IMR-90 (cell line): ENCODE results near the gene SLC66A1. TPM values are rescaled to one million over a fixed set of nuclear protein-coding genes. Genes with fewer than 3 reads are reported as not detected.

Experiments used
- ATAC-seq: fragments of 200-7000 bp; cut with Tn5 transposase; 2 replicates; pipeline ENCODE4 v1.9.1; 2020; ENCODE audit warnings: low read depth, mild to moderate bottlenecking, moderate library complexity
- BruUV-seq: library from RNA; stranded (reverse); fragments of 400-500 nt; replicated peaks from 2 replicates; lab custom pipeline; 2021; lab: Mats Ljungman, UMichigan
- CTCF ChIA-PET: fragments of 300-600 bp; formaldehyde crosslinking; extraction: SDS; loops from one replicate; lab custom pipeline; 2021; ENCODE audit warnings: antibody characterized with exemption; lab: Yijun Ruan, JAX
- POLR2A ChIA-PET: fragments of 300-600 bp; sonication (Branson Sonifier 250); formaldehyde crosslinking; loops from one replicate; lab custom pipeline; 2022; ENCODE audit warnings: antibody characterized with exemption; ENCODE audit not compliant: unreplicated experiment; lab: Charles Lee
- DNase-seq: peaks from one replicate; pipeline ENCODE4 v3.0.0; 2013
- H2AFZ ChIP-seq: replicated peaks from 2 replicates; pipeline ENCODE3; 2013; ENCODE audit warnings: low read length, mild to moderate bottlenecking; ENCODE audit not compliant: poor library complexity
- H2AK5ac ChIP-seq: 2 replicates; pipeline ENCODE4 v1.6.1; 2013; ENCODE audit warnings: low read depth, low read length, inconsistent platforms
- H2AK9ac ChIP-seq: replicated peaks from 2 replicates; pipeline ENCODE3; 2013; ENCODE audit warnings: mild to moderate bottlenecking, low read depth, low read length, moderate library complexity; ENCODE audit not compliant: poor library complexity
- H2BK120ac ChIP-seq: 2 replicates; pipeline ENCODE4 v1.6.1; 2013; ENCODE audit warnings: low read depth, low read length, inconsistent platforms
- H2BK15ac ChIP-seq: 3 replicates; pipeline ENCODE4 v1.6.1; 2013; ENCODE audit warnings: low read depth, low read length, inconsistent platforms
- H2BK20ac ChIP-seq: 2 replicates; pipeline ENCODE4 v1.6.1; 2013; ENCODE audit warnings: low read depth, mild to moderate bottlenecking, inconsistent platforms, low read length, moderate library complexity
- H2BK5ac ChIP-seq: 2 replicates; pipeline ENCODE4 v1.6.1; 2013; ENCODE audit warnings: mild to moderate bottlenecking, low read depth, low read length, inconsistent platforms; ENCODE audit not compliant: poor library complexity, severe bottlenecking
- H3K14ac ChIP-seq: replicated peaks from 2 replicates; pipeline ENCODE4 v1.6.1; 2013; ENCODE audit warnings: low read depth, low read length, inconsistent platforms
- H3K18ac ChIP-seq: 2 replicates; pipeline ENCODE4 v1.6.1; 2013; ENCODE audit warnings: low read depth, low read length, control low read depth
- H3K23ac ChIP-seq: 2 replicates; pipeline ENCODE4 v1.6.1; 2013; ENCODE audit warnings: low read depth, low read length, inconsistent platforms
- H3K27ac ChIP-seq: 2 replicates; pipeline ENCODE4 v1.5.1; 2013; ENCODE audit warnings: mild to moderate bottlenecking, control low read depth, low read length; ENCODE audit not compliant: insufficient read depth
- H3K27me3 ChIP-seq: 2 replicates; pipeline ENCODE4 v1.6.1; 2013; ENCODE audit warnings: low read length; ENCODE audit not compliant: control insufficient read depth, insufficient read depth
- H3K36me3 ChIP-seq: 2 replicates; pipeline ENCODE4 v1.6.1; 2013; ENCODE audit warnings: low read length, mixed read lengths; ENCODE audit not compliant: control insufficient read depth, insufficient read depth
- H3K4ac ChIP-seq: 2 replicates; pipeline ENCODE4 v1.6.1; 2013; ENCODE audit warnings: low read depth, low read length, inconsistent platforms
- H3K4me1 ChIP-seq: 2 replicates; pipeline ENCODE4 v1.6.1; 2013; ENCODE audit warnings: low read length, mixed read lengths; ENCODE audit not compliant: control insufficient read depth, insufficient read depth
- H3K4me2 ChIP-seq: 2 replicates; pipeline ENCODE4 v1.6.1; 2013; ENCODE audit warnings: low read depth, mild to moderate bottlenecking, control low read depth, low read length, moderate library complexity
- H3K4me3 ChIP-seq: 2 replicates; pipeline ENCODE4 v1.5.1; 2013; ENCODE audit warnings: low read depth, mild to moderate bottlenecking, control low read depth, low read length, moderate library complexity; ENCODE audit not compliant: insufficient read depth
- H3K56ac ChIP-seq: 2 replicates; pipeline ENCODE4 v1.6.1; 2013; ENCODE audit warnings: low read length, inconsistent platforms; ENCODE audit not compliant: insufficient read depth; ENCODE audit errors: extremely low read depth
- H3K79me1 ChIP-seq, 2 experiments: 2 replicates each; pipeline ENCODE4 v1.6.1; 2013; ENCODE audit warnings: low read length in 2 of 2, inconsistent platforms in 1 of 2, low read depth in 1 of 2
- H3K9ac ChIP-seq: 2 replicates; pipeline ENCODE4 v1.6.1; 2013; ENCODE audit warnings: low read depth, low read length, control low read depth
- H3K9me1 ChIP-seq: 2 replicates; pipeline ENCODE4 v1.6.1; 2013; ENCODE audit warnings: low read length, inconsistent platforms; ENCODE audit not compliant: insufficient read depth
- H3K9me3 ChIP-seq: 2 replicates; pipeline ENCODE4 v1.6.1; 2013; ENCODE audit warnings: low read length; ENCODE audit not compliant: control insufficient read depth, insufficient read depth
- H4K20me1 ChIP-seq: 2 replicates; pipeline ENCODE4 v1.6.1; 2013; ENCODE audit warnings: low read length, inconsistent platforms; ENCODE audit not compliant: insufficient read depth
- H4K5ac ChIP-seq: 2 replicates; pipeline ENCODE4 v1.6.1; 2013; ENCODE audit warnings: mild to moderate bottlenecking, low read depth, low read length, control low read depth
- H4K8ac ChIP-seq, 2 experiments: 2 replicates each; pipeline ENCODE4 v1.6.1; 2013; ENCODE audit warnings: low read depth in 2 of 2, low read length in 2 of 2, control low read depth in 1 of 2, inconsistent platforms in 1 of 2
- H4K91ac ChIP-seq: 2 replicates; pipeline ENCODE4 v1.6.1; 2013; ENCODE audit warnings: low read depth, low read length, inconsistent platforms; ENCODE audit not compliant: insufficient read depth
- BHLHE40 ChIP-seq: fragments of 150-350 bp; IDR thresholded peaks from 2 replicates; pipeline ENCODE4 v1.6.1; 2016; ENCODE audit warnings: mild to moderate bottlenecking, low read depth, low read length
- CEBPB ChIP-seq: IDR thresholded peaks from 2 replicates; pipeline ENCODE4 v1.6.1; 2012; ENCODE audit warnings: low read depth, low read length, improper control_type of control experiment
- CHD1 ChIP-seq: IDR thresholded peaks from 2 replicates; pipeline ENCODE4 v1.6.1; 2012; ENCODE audit warnings: low read depth, low read length, improper control_type of control experiment
- CTCF ChIP-seq: conservative IDR thresholded peaks from 2 replicates; pipeline ENCODE4 v1.5.1; 2012; ENCODE audit warnings: mild to moderate bottlenecking, low read depth, low read length, improper control_type of control experiment
- ELK1 ChIP-seq: fragments of 150-350 bp; IDR thresholded peaks from 2 replicates; pipeline ENCODE4 v1.6.1; 2016; ENCODE audit warnings: low read depth, mild to moderate bottlenecking, low read length, moderate library complexity, borderline replicate concordance
- FOS ChIP-seq: fragments of 150-350 bp; IDR thresholded peaks from 2 replicates; pipeline ENCODE4 v1.6.1; 2016; ENCODE audit warnings: low read depth, low read length
- MAFK ChIP-seq: IDR thresholded peaks from 2 replicates; pipeline ENCODE4 v1.6.1; 2012; ENCODE audit warnings: low read depth, low read length, improper control_type of control experiment
- MAZ ChIP-seq: IDR thresholded peaks from 2 replicates; pipeline ENCODE4 v1.6.1; 2012; ENCODE audit warnings: low read depth, mild to moderate bottlenecking, low read length, improper control_type of control experiment, moderate library complexity, borderline replicate concordance
- MXI1 ChIP-seq: IDR thresholded peaks from 2 replicates; pipeline ENCODE4 v1.6.1; 2012; ENCODE audit warnings: low read depth, mild to moderate bottlenecking, low read length, moderate library complexity, borderline replicate concordance
- NFE2L2 ChIP-seq: fragments of 150-350 bp; IDR thresholded peaks from 2 replicates; pipeline ENCODE4 v1.6.1; 2016; ENCODE audit warnings: low read depth, mild to moderate bottlenecking, low read length
- POLR2A ChIP-seq: IDR thresholded peaks from 2 replicates; pipeline ENCODE4 v1.6.1; 2012; ENCODE audit warnings: mild to moderate bottlenecking, low read depth, low read length
- RAD21 ChIP-seq: IDR thresholded peaks from 2 replicates; pipeline ENCODE4 v1.6.1; 2012; ENCODE audit warnings: low read length, improper control_type of control experiment
- RCOR1 ChIP-seq: IDR thresholded peaks from 2 replicates; pipeline ENCODE4 v1.6.1; 2012; ENCODE audit warnings: mild to moderate bottlenecking, low read length, improper control_type of control experiment; ENCODE audit not compliant: insufficient replicate concordance
- RFX5 ChIP-seq: IDR thresholded peaks from 2 replicates; pipeline ENCODE4 v1.8.0; 2012; ENCODE audit warnings: low read depth, mild to moderate bottlenecking, low read length, moderate library complexity
- USF2 ChIP-seq: fragments of 150-350 bp; IDR thresholded peaks from 2 replicates; pipeline ENCODE4 v1.6.1; 2017; ENCODE audit warnings: mild to moderate bottlenecking, antibody characterized with exemption, low read length, low read depth
- WGBS, 2 experiments: methylation state at CpG; one replicate each; pipeline versions ENCODE4 v1.1.5 to v1.1.7; 2013; ENCODE audit warnings: missing lambda C conversion rate in 2 of 2; ENCODE audit not compliant: insufficient read length in 1 of 2; ENCODE audit errors: extremely low coverage in 2 of 2; 5-methylcytosine and 5-hydroxymethylcytosine counted together
- dilution Hi-C: fragments of 300-500 bp; cut with HindIII; formaldehyde crosslinking; loops from one replicate; pipeline ENCODE4 v1.14.3; 2018; ENCODE audit warnings: low sequenced_read_pairs; ENCODE audit not compliant: unreplicated experiment
- in situ Hi-C: fragments of 300-500 bp; cut with MboI; formaldehyde crosslinking; loops from 3 replicates; pipeline ENCODE4 v1.14.3; 2019; ENCODE audit warnings: low sequenced_read_pairs, inconsistent platforms, mixed read lengths
- intact Hi-C: fragments of 100-400 bp; cut with micrococcal nuclease; formaldehyde crosslinking; loops from 2 replicates; pipeline ENCODE4 v1.10.0; 2022
- polyA plus RNA-seq, 3 experiments: library from polyadenylated mRNA; depleted of rRNA; stranded (reverse); fragments of >200 nt; gene quantifications; 2 replicates each; pipeline ENCODE4 v1.2.3, GENCODE V29; 2012; ENCODE audit warnings: low replicate concordance in 1 of 3
- total RNA-seq: library from RNA; depleted of rRNA; stranded (reverse); fragments of >200 nt; gene quantifications from 2 replicates; pipeline ENCODE4 v1.2.3, GENCODE V29; 2012

Gene SLC66A1
- total and polyA plus RNA-seq, 2 of the 4 experiments (the other 2 are of a cell fraction) = 6.8 to 18.9 TPM

DNA sequence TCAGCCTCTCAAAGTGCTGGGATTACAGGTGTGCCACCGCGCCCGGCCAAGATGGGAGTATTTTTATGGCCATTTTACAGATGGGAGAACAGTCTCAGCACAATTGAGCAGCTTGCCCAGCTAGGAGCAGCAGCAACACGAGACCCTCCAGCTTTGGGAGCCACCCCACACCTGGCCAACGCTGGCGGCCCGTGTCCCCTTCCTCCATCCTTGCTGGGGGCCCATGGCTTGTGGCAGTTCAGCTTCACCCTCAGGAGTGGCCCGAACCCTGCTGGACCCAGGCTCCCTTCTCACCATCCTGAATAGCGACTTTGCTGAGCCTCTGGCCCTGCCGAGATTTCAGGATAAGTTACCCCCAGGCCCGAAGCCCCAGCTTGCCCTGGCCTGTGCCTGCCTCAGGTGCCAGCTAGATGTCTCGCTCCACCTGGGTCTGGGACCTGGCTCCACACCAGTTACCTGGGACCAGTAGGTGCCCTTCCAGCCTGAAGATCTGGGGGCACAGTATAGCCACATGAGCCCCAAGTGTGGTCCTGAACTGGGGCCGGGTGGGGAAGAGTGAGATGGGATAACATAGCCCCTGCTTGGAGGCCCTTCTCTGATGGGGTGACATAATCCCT lies 19.2 kb downstream of the SLC66A1 start:
- no peak overlapping the region for H2BK20ac ChIP-seq
- no peak overlapping the region for H3K27ac ChIP-seq
- intact Hi-C loops = no loop called here
- H2BK15ac ChIP-seq = no peak overlapping the region
- peaks cover 5% of the 10 kb centered on the region for H4K20me1 ChIP-seq
- no peak overlapping the region for H2BK120ac ChIP-seq
- 0 out of 4 replicates have a peak, but pooled peaks cover 0 to 3% of the 10 kb centered on the region in 2 experiments for H3K79me1 ChIP-seq
- TF ChIP-seq ELK1 = no peak
- TF ChIP-seq CTCF = no peak
- TF ChIP-seq RFX5 = no peak
- TF ChIP-seq NFE2L2 = no peak
- TF ChIP-seq MAZ = no peak
- TF ChIP-seq USF2 = no peak
- TF ChIP-seq POLR2A = no peak
- no peak for TF ChIP-seq RAD21
- TF ChIP-seq RCOR1 = no peak
- no peak for TF ChIP-seq BHLHE40
- TF ChIP-seq FOS = no peak
- no peak for TF ChIP-seq MAFK
- TF ChIP-seq CHD1 = no peak
- TF ChIP-seq CEBPB = no peak
- TF ChIP-seq MXI1 = no peak
- BruUV-seq = no TSS peak
- no peak overlapping the region for H3K14ac ChIP-seq
- H4K8ac ChIP-seq = no peak overlapping the region
- no peak overlapping the region for H3K9ac ChIP-seq
- H4K5ac ChIP-seq = no peak overlapping the region
- ChIA-PET POLR2A (no interaction called here), CTCF (no interaction called here)
- H3K4me3 ChIP-seq = no peak overlapping the region
- no peak overlapping the region for H4K91ac ChIP-seq
- H3K23ac ChIP-seq = no peak overlapping the region
- H2AFZ ChIP-seq = no peak overlapping the region
- H3K56ac ChIP-seq = no peak overlapping the region; the same call in 1 of the 2 replicates
- no peak overlapping the region for H3K4ac ChIP-seq
- ATAC-seq (no peak), DNase-seq (no peak)
- 90% methylated on average over 10 of the region's 13 CpGs; no CpG with 5 or more reads in 1 of the 2 experiments for WGBS, 2 experiments
- no peaks in the 10 kb centered on the region for H3K9me3 ChIP-seq
- peaks cover 29% of the 10 kb centered on the region for H3K36me3 ChIP-seq
- no peaks in the 10 kb centered on the region for H3K4me1 ChIP-seq
- no peaks in the 10 kb centered on the region for H3K27me3 ChIP-seq
- no peak overlapping the region for H2AK5ac ChIP-seq
- dilution Hi-C loops = no loop called here
- no peak overlapping the region for H2AK9ac ChIP-seq
- peaks cover 9% of the 10 kb centered on the region; the same call in 1 of the 2 replicates for H3K9me1 ChIP-seq
- H3K18ac ChIP-seq = no peak overlapping the region
- in situ Hi-C loops = no loop called here
- H2BK5ac ChIP-seq = no peak overlapping the region
- no peak overlapping the region for H3K4me2 ChIP-seq
